HK-2 (cell line): ENCODE data around the gene GAS2.

ENCODE experiments used
- DNase-seq: peaks from one replicate; pipeline ENCODE4 v3.0.0-alpha.2; 2018; ENCODE audit not compliant: unreplicated experiment

The GAS2 gene

GRCh38 chr11:22728600-22729389 lies 62.4 kb downstream of the GAS2 start:
- no peak for DNase-seq

GRCh38 chr11:22730319-22730718 lies 63.9 kb downstream of the GAS2 start:
- DNase-seq: no peak

- no peak for DNase-seq
Measured at GRCh38 chr11:22732588-22732987, 66.2 kb downstream of the GAS2 start.

- DNase-seq: no peak
Measured at GRCh38 chr11:22733475-22734248, 67.3 kb downstream of the GAS2 start.

- DNase-seq: no peak
Measured at GRCh38 chr11:22734628-22735345, 68.4 kb downstream of the GAS2 start.

- no peak for DNase-seq
Measured at GRCh38 chr11:22742157-22742613, 75.8 kb downstream of the GAS2 start.

- no peak for DNase-seq
Measured at GRCh38 chr11:22749536-22749935, 83.1 kb downstream of the GAS2 start.

- DNase-seq: no peak
Measured at GRCh38 chr11:22752908-22753310, 86.5 kb downstream of the GAS2 start.

- no peak for DNase-seq
Measured at GRCh38 chr11:22753416-22753815, 87.0 kb downstream of the GAS2 start.

- no peak for DNase-seq
Measured at GRCh38 chr11:22761066-22761465, 94.7 kb downstream of the GAS2 start.

GRCh38 chr11:22763166-22763565 lies 96.8 kb downstream of the GAS2 start:
- DNase-seq: no peak

- no peak for DNase-seq
Measured at GRCh38 chr11:22764735-22765134, 98.3 kb downstream of the GAS2 start.

- DNase-seq: no peak
Measured at GRCh38 chr11:22768281-22768680, 101.9 kb downstream of the GAS2 start.

GRCh38 chr11:22769081-22769480 lies 102.7 kb downstream of the GAS2 start:
- no peak for DNase-seq

GRCh38 chr11:22774716-22775115 lies 108.3 kb downstream of the GAS2 start:
- DNase-seq: no peak

GRCh38 chr11:22775248-22775647 lies 108.8 kb downstream of the GAS2 start:
- DNase-seq: no peak

- no peak for DNase-seq
Measured at GRCh38 chr11:22778642-22779041, 112.2 kb downstream of the GAS2 start.

- no peak for DNase-seq
Measured at GRCh38 chr11:22779850-22780249, 113.4 kb downstream of the GAS2 start.

GRCh38 chr11:22780952-22781593 lies 114.7 kb downstream of the GAS2 start:
- DNase-seq: no peak

- no peak for DNase-seq
Measured at GRCh38 chr11:22785251-22785650, 118.8 kb downstream of the GAS2 start.

- no peak for DNase-seq
Measured at GRCh38 chr11:22786475-22786874, 120.1 kb downstream of the GAS2 start.

- no peak for DNase-seq
Measured at GRCh38 chr11:22787055-22787454, 120.6 kb downstream of the GAS2 start.
